Parathyroid adenoma (tissue), 2 donors: ENCODE measurements around the gene NELFB.

Experiments
- H2AFZ ChIP-seq: fragments of 300-600 bp; sonication (generic); one replicate; pipeline ENCODE4 v1.7.0; 2017; ENCODE audit warnings: antibody characterized with exemption, mild to moderate bottlenecking
- H3K27ac ChIP-seq: fragments of 300-600 bp; sonication (generic); one replicate; pipeline ENCODE4 v1.7.0; 2017
- H3K27me3 ChIP-seq: fragments of 300-600 bp; sonication (generic); one replicate; pipeline ENCODE4 v1.7.0; 2017; ENCODE audit warnings: low read length; ENCODE audit not compliant: control insufficient read depth, insufficient read depth
- H3K36me3 ChIP-seq: fragments of 300-600 bp; sonication (generic); one replicate; pipeline ENCODE4 v1.7.0; 2017; ENCODE audit warnings: low read length; ENCODE audit not compliant: control insufficient read depth, insufficient read depth
- H3K4me1 ChIP-seq: fragments of 300-600 bp; sonication (generic); one replicate; pipeline ENCODE4 v1.7.0; 2017; ENCODE audit warnings: control low read depth
- H3K4me2 ChIP-seq: fragments of 300-600 bp; sonication (generic); one replicate; pipeline ENCODE4 v1.7.0; 2017; ENCODE audit warnings: low read length
- H3K4me3 ChIP-seq: fragments of 300-600 bp; sonication (generic); one replicate; pipeline ENCODE4 v1.7.0; 2017; ENCODE audit warnings: low read depth, low read length
- H3K79me2 ChIP-seq: fragments of 300-600 bp; sonication (generic); one replicate; pipeline ENCODE4 v1.7.0; 2017; ENCODE audit warnings: control low read depth
- H3K9ac ChIP-seq: fragments of 300-600 bp; sonication (generic); one replicate; pipeline ENCODE4 v1.7.0; 2017; ENCODE audit warnings: mild to moderate bottlenecking
- H3K9me3 ChIP-seq: fragments of 300-600 bp; sonication (generic); one replicate; pipeline ENCODE4 v1.7.0; 2017; ENCODE audit warnings: low read length; ENCODE audit not compliant: control insufficient read depth
- CTCF ChIP-seq: fragments of 300-600 bp; sonication (generic); IDR thresholded peaks from one replicate; pipeline ENCODE4 v1.7.0; 2017; ENCODE audit warnings: antibody characterized with exemption, mild to moderate bottlenecking
- donor health status: primary hyperparathyroidism.

Gene NELFB

GRCh38 chr9:137247916-137248175 lies 7.3 kb upstream of the NELFB start:
- Histone ChIP-seq H3K27ac (no peak overlapping the region), H3K9me3 (no peaks in the 10 kb centered on the region), H3K9ac (no peak overlapping the region), H3K79me2 (no peaks in the 10 kb centered on the region), H3K4me2 (no peak overlapping the region), H3K4me3 (no peak overlapping the region), H3K27me3 (no peaks in the 10 kb centered on the region), H3K4me1 (no peaks in the 10 kb centered on the region), H2AFZ (no peak overlapping the region), H3K36me3 (no peaks in the 10 kb centered on the region)
- TF ChIP-seq CTCF = no peak

- Histone ChIP-seq H3K27me3 (no peaks in the 10 kb centered on the region), H3K4me2 (no peak overlapping the region), H3K4me1 (no peaks in the 10 kb centered on the region), H3K9me3 (no peaks in the 10 kb centered on the region), H3K79me2 (no peaks in the 10 kb centered on the region), H3K36me3 (no peaks in the 10 kb centered on the region), H3K4me3 (no peak overlapping the region), H3K27ac (no peak overlapping the region), H2AFZ (no peak overlapping the region), H3K9ac (no peak overlapping the region)
- no peak for TF ChIP-seq CTCF
Measured at GRCh38 chr9:137250329-137251193, 4.6 kb upstream of the NELFB start.

- no peak within 1 kb of the TSS for H3K27ac ChIP-seq
- H3K4me2 ChIP-seq = no peak within 1 kb of the TSS
- H3K9ac ChIP-seq = no peak within 1 kb of the TSS
- no peak for TF ChIP-seq CTCF
- H3K79me2 ChIP-seq = no peaks in the 10 kb centered on the region
- no peak within 1 kb of the TSS for H2AFZ ChIP-seq
- no peaks in the 10 kb centered on the region for H3K36me3 ChIP-seq
- no peaks in the 10 kb centered on the region for H3K27me3 ChIP-seq
- no peaks in the 10 kb centered on the region for H3K9me3 ChIP-seq
- H3K4me1 ChIP-seq = no peaks in the 10 kb centered on the region
- no peak within 1 kb of the TSS for H3K4me3 ChIP-seq
Measured at GRCh38 chr9:137251194-137251461, 4.0 kb upstream of the NELFB start, which contains the start of gene STPG3. TSS of gene STPG3 (plus strand) at chr9:137251286. CDS start at chr9:137251287, 1 bp downstream.

- Histone ChIP-seq H3K9me3 (no peaks in the 10 kb centered on the region), H3K36me3 (no peaks in the 10 kb centered on the region), H3K4me3 (no peak overlapping the region), H3K4me2 (no peak overlapping the region), H2AFZ (no peak overlapping the region), H3K9ac (no peak overlapping the region), H3K79me2 (no peaks in the 10 kb centered on the region), H3K27me3 (no peaks in the 10 kb centered on the region), H3K4me1 (peaks cover 3% of the 10 kb centered on the region), H3K27ac (no peak overlapping the region)
- TF ChIP-seq CTCF = no peak
Measured at GRCh38 chr9:137251490-137252268, 3.4 kb upstream of the NELFB start.
